ENCODE measurements around the gene NRIP1. TPM values are rescaled to one million over a fixed set of nuclear protein-coding genes. Genes with fewer than 3 reads are reported as not detected.

Gene NRIP1
- total and polyA plus RNA-seq, 10 of the 15 experiments (the other 5 are each of a cell fraction or from before 2014, with no cell fraction given) = 2.9 to 26.1 (median 9.3) TPM

DNA sequence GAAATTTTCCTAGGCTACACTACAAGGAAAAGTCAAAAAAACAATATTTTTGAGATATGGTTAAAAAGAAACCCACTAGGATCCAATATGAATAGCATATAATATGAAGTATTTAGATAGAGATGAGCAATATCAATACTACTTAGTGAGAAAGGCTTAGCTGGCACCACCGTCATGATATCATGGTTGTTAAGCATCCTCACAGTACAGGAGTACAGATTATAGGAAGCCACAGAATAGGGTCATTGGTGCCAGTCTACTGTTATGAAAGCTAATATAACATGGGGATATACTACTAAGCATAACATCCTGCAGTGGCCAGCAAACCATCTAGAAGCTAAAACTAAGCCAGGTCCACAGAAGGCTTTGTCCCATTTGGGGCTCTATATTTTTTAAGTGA lies 28.4 kb upstream of the NRIP1 start:
- ChIA-PET POLR2A (no interaction called here), RAD21 (ENCODE audit: unreplicated experiment) (no interaction called here), SMC1A (ENCODE audit: uncharacterized antibody, unreplicated experiment) (interaction anchor here (1.3 kb wide), 1 partner anchor 11 kb away, joined by 3 read pairs; no protein-coding TSS in a partner anchor), CTCF (interaction anchor here (1.3 kb wide), 1 partner anchor 229 kb away, joined by 4 read pairs; no protein-coding TSS in a partner anchor)
- Histone ChIP-seq H3K4me3 (no peak overlapping the region), H3K36me3 (ENCODE audit: control insufficient read depth in 2 of 2, insufficient read depth in 2 of 2, low read length in 1 of 2) (no peaks in the 10 kb centered on the region), H3K27me3 (replicated peaks in 1 of 2; ENCODE audit: control insufficient read depth in 2 of 2, insufficient read depth in 2 of 2, low read length in 1 of 2) (no peaks in the 10 kb centered on the region), H4K20me1 (ENCODE audit: control insufficient read depth, insufficient read depth) (no peaks in the 10 kb centered on the region), H3K9ac (ENCODE audit: control insufficient read depth, insufficient read depth, low read length) (no peak overlapping the region), H3K79me2 (ENCODE audit: control insufficient read depth, insufficient read depth, low read length) (no peaks in the 10 kb centered on the region), H3K27ac (ENCODE audit: control insufficient read depth, insufficient read depth) (no peak overlapping the region), H2AFZ (ENCODE audit: control insufficient read depth, low read depth, low read length) (no peak overlapping the region), H3K4me2 (ENCODE audit: control insufficient read depth, insufficient read depth) (no peak overlapping the region), H3K9me3 (replicated peaks; ENCODE audit: control insufficient read depth, insufficient read depth, low read length) (no peaks in the 10 kb centered on the region), H3K4me1 (ENCODE audit: control insufficient read depth, insufficient read depth, low read length) (no peaks in the 10 kb centered on the region)
- FAIRE-seq (no peak), DNase-seq (ENCODE audit: low read depth, low spot score) (no peak), ATAC-seq (no peak)
- no TSS peak for BruUV-seq (replicated peaks)
- in situ Hi-C loops (cut with MboI) = no loop called here
- intact Hi-C loops (cut with micrococcal nuclease; ENCODE audit: unreplicated experiment) = no loop called here
- WGBS (ENCODE audit: insufficient coverage, insufficient replicate concordance, low lambda C conversion rate, missing lambda C conversion rate) = 0% methylated on average over 1 of the region's 1 CpG
- no peak for TF ChIP-seq ASH2L (IDR thresholded peaks at IDR 0.05; ENCODE audit: borderline replicate concordance, low read depth)
- no peak for TF ChIP-seq RAD51 (IDR thresholded peaks at IDR 0.05)
- no peak for TF ChIP-seq BACH1 (IDR thresholded peaks at IDR 0.05; ENCODE audit: borderline replicate concordance)
- no peak for TF ChIP-seq STAT3 (IDR thresholded peaks at IDR 0.05; ENCODE audit: low read depth, low read length)
- no peak for TF ChIP-seq TAF1 (IDR thresholded peaks at IDR 0.05; ENCODE audit: borderline replicate concordance, low read depth, low read length)
- no peak for TF ChIP-seq BMI1 (IDR thresholded peaks at IDR 0.05; ENCODE audit: borderline replicate concordance)
- no peak for TF ChIP-seq EED (IDR thresholded peaks at IDR 0.05; ENCODE audit: low read depth)
- no peak for TF ChIP-seq HDGF (IDR thresholded peaks at IDR 0.05)
- TF ChIP-seq ZZZ3 (IDR thresholded peaks at IDR 0.05; ENCODE audit: control insufficient read depth, insufficient read length, low read depth) = no peak
- TF ChIP-seq, protein P1, sequence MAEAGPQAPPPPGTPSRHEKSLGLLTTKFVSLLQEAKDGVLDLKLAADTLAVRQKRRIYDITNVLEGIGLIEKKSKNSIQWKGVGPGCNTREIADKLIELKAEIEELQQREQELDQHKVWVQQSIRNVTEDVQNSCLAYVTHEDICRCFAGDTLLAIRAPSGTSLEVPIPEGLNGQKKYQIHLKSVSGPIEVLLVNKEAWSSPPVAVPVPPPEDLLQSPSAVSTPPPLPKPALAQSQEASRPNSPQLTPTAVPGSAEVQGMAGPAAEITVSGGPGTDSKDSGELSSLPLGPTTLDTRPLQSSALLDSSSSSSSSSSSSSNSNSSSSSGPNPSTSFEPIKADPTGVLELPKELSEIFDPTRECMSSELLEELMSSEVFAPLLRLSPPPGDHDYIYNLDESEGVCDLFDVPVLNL (IDR thresholded peaks at IDR 0.05; ENCODE audit: low read depth, low read length) = no peak
- no peak for TF ChIP-seq PAX8 (IDR thresholded peaks at IDR 0.05)
- TF ChIP-seq GATAD2B (conservative IDR thresholded peaks at IDR 0.05; ENCODE audit: low read depth) = no peak
- TF ChIP-seq, protein P2, sequence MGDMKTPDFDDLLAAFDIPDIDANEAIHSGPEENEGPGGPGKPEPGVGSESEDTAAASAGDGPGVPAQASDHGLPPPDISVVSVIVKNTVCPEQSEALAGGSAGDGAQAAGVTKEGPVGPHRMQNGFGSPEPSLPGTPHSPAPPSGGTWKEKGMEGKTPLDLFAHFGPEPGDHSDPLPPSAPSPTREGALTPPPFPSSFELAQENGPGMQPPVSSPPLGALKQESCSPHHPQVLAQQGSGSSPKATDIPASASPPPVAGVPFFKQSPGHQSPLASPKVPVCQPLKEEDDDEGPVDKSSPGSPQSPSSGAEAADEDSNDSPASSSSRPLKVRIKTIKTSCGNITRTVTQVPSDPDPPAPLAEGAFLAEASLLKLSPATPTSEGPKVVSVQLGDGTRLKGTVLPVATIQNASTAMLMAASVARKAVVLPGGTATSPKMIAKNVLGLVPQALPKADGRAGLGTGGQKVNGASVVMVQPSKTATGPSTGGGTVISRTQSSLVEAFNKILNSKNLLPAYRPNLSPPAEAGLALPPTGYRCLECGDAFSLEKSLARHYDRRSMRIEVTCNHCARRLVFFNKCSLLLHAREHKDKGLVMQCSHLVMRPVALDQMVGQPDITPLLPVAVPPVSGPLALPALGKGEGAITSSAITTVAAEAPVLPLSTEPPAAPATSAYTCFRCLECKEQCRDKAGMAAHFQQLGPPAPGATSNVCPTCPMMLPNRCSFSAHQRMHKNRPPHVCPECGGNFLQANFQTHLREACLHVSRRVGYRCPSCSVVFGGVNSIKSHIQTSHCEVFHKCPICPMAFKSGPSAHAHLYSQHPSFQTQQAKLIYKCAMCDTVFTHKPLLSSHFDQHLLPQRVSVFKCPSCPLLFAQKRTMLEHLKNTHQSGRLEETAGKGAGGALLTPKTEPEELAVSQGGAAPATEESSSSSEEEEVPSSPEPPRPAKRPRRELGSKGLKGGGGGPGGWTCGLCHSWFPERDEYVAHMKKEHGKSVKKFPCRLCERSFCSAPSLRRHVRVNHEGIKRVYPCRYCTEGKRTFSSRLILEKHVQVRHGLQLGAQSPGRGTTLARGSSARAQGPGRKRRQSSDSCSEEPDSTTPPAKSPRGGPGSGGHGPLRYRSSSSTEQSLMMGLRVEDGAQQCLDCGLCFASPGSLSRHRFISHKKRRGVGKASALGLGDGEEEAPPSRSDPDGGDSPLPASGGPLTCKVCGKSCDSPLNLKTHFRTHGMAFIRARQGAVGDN (IDR thresholded peaks at IDR 0.05) = no peak
- TF ChIP-seq POLR2AphosphoS2 (IDR thresholded peaks at IDR 0.05; ENCODE audit: low read depth, low read length) = no peak
- TF ChIP-seq CBX3 (IDR thresholded peaks at IDR 0.05; ENCODE audit: borderline replicate concordance, low read depth) = no peak
- TF ChIP-seq, protein P3, sequence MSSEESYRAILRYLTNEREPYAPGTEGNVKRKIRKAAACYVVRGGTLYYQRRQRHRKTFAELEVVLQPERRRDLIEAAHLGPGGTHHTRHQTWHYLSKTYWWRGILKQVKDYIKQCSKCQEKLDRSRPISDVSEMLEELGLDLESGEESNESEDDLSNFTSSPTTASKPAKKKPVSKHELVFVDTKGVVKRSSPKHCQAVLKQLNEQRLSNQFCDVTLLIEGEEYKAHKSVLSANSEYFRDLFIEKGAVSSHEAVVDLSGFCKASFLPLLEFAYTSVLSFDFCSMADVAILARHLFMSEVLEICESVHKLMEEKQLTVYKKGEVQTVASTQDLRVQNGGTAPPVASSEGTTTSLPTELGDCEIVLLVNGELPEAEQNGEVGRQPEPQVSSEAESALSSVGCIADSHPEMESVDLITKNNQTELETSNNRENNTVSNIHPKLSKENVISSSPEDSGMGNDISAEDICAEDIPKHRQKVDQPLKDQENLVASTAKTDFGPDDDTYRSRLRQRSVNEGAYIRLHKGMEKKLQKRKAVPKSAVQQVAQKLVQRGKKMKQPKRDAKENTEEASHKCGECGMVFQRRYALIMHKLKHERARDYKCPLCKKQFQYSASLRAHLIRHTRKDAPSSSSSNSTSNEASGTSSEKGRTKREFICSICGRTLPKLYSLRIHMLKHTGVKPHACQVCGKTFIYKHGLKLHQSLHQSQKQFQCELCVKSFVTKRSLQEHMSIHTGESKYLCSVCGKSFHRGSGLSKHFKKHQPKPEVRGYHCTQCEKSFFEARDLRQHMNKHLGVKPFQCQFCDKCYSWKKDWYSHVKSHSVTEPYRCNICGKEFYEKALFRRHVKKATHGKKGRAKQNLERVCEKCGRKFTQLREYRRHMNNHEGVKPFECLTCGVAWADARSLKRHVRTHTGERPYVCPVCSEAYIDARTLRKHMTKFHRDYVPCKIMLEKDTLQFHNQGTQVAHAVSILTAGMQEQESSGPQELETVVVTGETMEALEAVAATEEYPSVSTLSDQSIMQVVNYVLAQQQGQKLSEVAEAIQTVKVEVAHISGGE (CRISPR knock-in tag; IDR thresholded peaks at IDR 0.05) = no peak
- TF ChIP-seq NFYA (IDR thresholded peaks at IDR 0.05; ENCODE audit: borderline replicate concordance, low read depth, low read length) = no peak
- no peak for TF ChIP-seq ZBED1 (IDR thresholded peaks at IDR 0.05; ENCODE audit: borderline replicate concordance)
- TF ChIP-seq POU2F2 (IDR thresholded peaks at IDR 0.05; ENCODE audit: borderline replicate concordance, low read depth, low read length) = no peak

All from GM12878 (cell line).